Endodermal cell (in vitro differentiated cells): ENCODE measurements around the gene GRIK4. TPM values are rescaled to one million over a fixed set of nuclear protein-coding genes. Genes with fewer than 3 reads are reported as not detected.

Experiments
- DNase-seq: peaks from one replicate; pipeline ENCODE4 v3.0.0-alpha.2; 2017
- H3K27ac ChIP-seq: 2 replicates; pipeline ENCODE4 v1.5.1; 2013; ENCODE audit warnings: mild to moderate bottlenecking, low read depth, low read length, moderate library complexity
- H3K27me3 ChIP-seq: 2 replicates; pipeline ENCODE4 v1.6.1; 2013; ENCODE audit warnings: mild to moderate bottlenecking, low read length, moderate library complexity; ENCODE audit not compliant: insufficient read depth, control insufficient read depth, poor library complexity, severe bottlenecking
- H3K36me3 ChIP-seq: 2 replicates; pipeline ENCODE4 v1.7.0; 2013; ENCODE audit warnings: mild to moderate bottlenecking, low read length, moderate library complexity; ENCODE audit not compliant: control insufficient read depth, insufficient read depth
- H3K4me1 ChIP-seq: one replicate; pipeline ENCODE4 v1.7.0; 2013; ENCODE audit warnings: low read length; ENCODE audit not compliant: control insufficient read depth, insufficient read depth
- H3K4me3 ChIP-seq: 2 replicates; pipeline ENCODE4 v1.5.1; 2013; ENCODE audit warnings: mild to moderate bottlenecking, low read length, moderate library complexity
- H3K9ac ChIP-seq: 2 replicates; pipeline ENCODE4 v1.6.1; 2013; ENCODE audit warnings: mild to moderate bottlenecking, low read length, moderate library complexity; ENCODE audit not compliant: poor library complexity, severe bottlenecking; ENCODE audit errors: extremely low read depth
- H3K9me3 ChIP-seq: 2 replicates; pipeline ENCODE4 v1.6.1; 2013; ENCODE audit warnings: mild to moderate bottlenecking, low read length, moderate library complexity; ENCODE audit not compliant: control insufficient read depth
- H3K27ac Mint-ChIP-seq: 2 replicates; pipeline ENCODE4 v1.8.0; 2020; ENCODE audit warnings: mixed read lengths
- H3K27me3 Mint-ChIP-seq: 2 replicates; pipeline ENCODE4 v1.8.0; 2021; ENCODE audit warnings: mild to moderate bottlenecking, mixed read lengths; ENCODE audit not compliant: insufficient read depth
- H3K36me3 Mint-ChIP-seq: 2 replicates; pipeline ENCODE4 v1.8.0; 2020; ENCODE audit warnings: low read depth, mixed read lengths
- H3K4me1 Mint-ChIP-seq: 2 replicates; pipeline ENCODE4 v1.8.0; 2020; ENCODE audit warnings: mixed read lengths
- H3K4me3 Mint-ChIP-seq: 2 replicates; pipeline ENCODE4 v1.8.0; 2020; ENCODE audit warnings: mild to moderate bottlenecking, moderate library complexity, mixed read lengths
- H3K9me3 Mint-ChIP-seq: 2 replicates; pipeline ENCODE4 v1.8.0; 2020; ENCODE audit warnings: mild to moderate bottlenecking, mixed read lengths
- CTCF ChIP-seq: fragments of 200-600 bp; sonication (generic); conservative IDR thresholded peaks from 2 replicates; pipeline ENCODE4 v1.5.0; 2021; ENCODE audit warnings: antibody characterized with exemption, mild to moderate bottlenecking
- WGBS, 2 experiments: methylation state at CpG; one replicate each; pipeline versions ENCODE4 v1.1.5 to v1.1.7; 2013; ENCODE audit warnings: missing lambda C conversion rate in 2 of 2, mixed read lengths in 1 of 2; ENCODE audit not compliant: insufficient coverage in 1 of 2, insufficient read length in 1 of 2; 5-methylcytosine and 5-hydroxymethylcytosine counted together
- total RNA-seq, 2 donors: library from RNA; stranded (reverse); fragmentation: NEBNext Ultra II Directional in 1 of 2; extraction: Animal tissue kit (Norgen Biotek cat#: 25700) in 1 of 2; gene quantifications; 2 replicates in 1 of 2; 3 replicates in 1 of 2; pipeline ENCODE4 v1.2.1, GENCODE V29; 2021

Gene GRIK4
- total RNA-seq, 2 donors from 2014 or later, result 1.7 to 3.5 TPM

GRCh38 chr11:120524536-120525085 is 13.1 kb downstream of the GRIK4 start:
- no peaks in the 10 kb centered on the region for H3K27me3 ChIP-seq
- H3K27me3 Mint-ChIP-seq, result peaks cover 13% of the 10 kb centered on the region
- H3K9ac ChIP-seq, result no peak overlapping the region
- H3K27ac ChIP-seq, result no peak overlapping the region
- no peak for DNase-seq
- no peaks in the 10 kb centered on the region for H3K9me3 ChIP-seq
- no peaks in the 10 kb centered on the region for H3K36me3 Mint-ChIP-seq
- H3K9me3 Mint-ChIP-seq, result peaks cover 4% of the 10 kb centered on the region
- WGBS, 2 experiments, result 80 to 81% methylated on average over 5 to 9 of the region's 9 CpGs
- H3K4me1 Mint-ChIP-seq, result peaks cover 11% of the 10 kb centered on the region
- H3K27ac Mint-ChIP-seq, result no peak overlapping the region
- no peak for TF ChIP-seq CTCF
- H3K4me1 ChIP-seq, result peaks cover 9% of the 10 kb centered on the region
- no peak overlapping the region for H3K4me3 ChIP-seq
- no peaks in the 10 kb centered on the region for H3K36me3 ChIP-seq
- H3K4me3 Mint-ChIP-seq, result no peak overlapping the region

- no peaks in the 10 kb centered on the region for H3K9me3 ChIP-seq
- peaks cover 13% of the 10 kb centered on the region for H3K27me3 Mint-ChIP-seq
- H3K9me3 Mint-ChIP-seq, result peaks cover 4% of the 10 kb centered on the region
- no peak overlapping the region for H3K4me3 ChIP-seq
- H3K36me3 Mint-ChIP-seq, result no peaks in the 10 kb centered on the region
- WGBS, 2 experiments, result 78 to 87% methylated on average over 2 to 16 of the region's 16 CpGs
- no peak overlapping the region for H3K27ac ChIP-seq
- H3K4me1 ChIP-seq, result peaks cover 9% of the 10 kb centered on the region
- H3K36me3 ChIP-seq, result no peaks in the 10 kb centered on the region
- DNase-seq, result no peak
- no peak overlapping the region for H3K4me3 Mint-ChIP-seq
- no peak for TF ChIP-seq CTCF
- H3K27ac Mint-ChIP-seq, result peak overlapping the region; percentile 19
- H3K27me3 ChIP-seq, result no peaks in the 10 kb centered on the region
- H3K4me1 Mint-ChIP-seq, result peaks cover 11% of the 10 kb centered on the region
- no peak overlapping the region for H3K9ac ChIP-seq
Observed at GRCh38 chr11:120525261-120526171, 14.0 kb downstream of the GRIK4 start.

GRCh38 chr11:120526241-120526640 is 14.7 kb downstream of the GRIK4 start:
- WGBS, 2 experiments, result 94 to 96% methylated on average over 3 to 10 of the region's 10 CpGs
- no peak overlapping the region for H3K4me3 ChIP-seq
- H3K27me3 ChIP-seq, result no peaks in the 10 kb centered on the region
- no peaks in the 10 kb centered on the region for H3K9me3 ChIP-seq
- DNase-seq, result no peak
- H3K27me3 Mint-ChIP-seq, result peaks cover 13% of the 10 kb centered on the region
- H3K36me3 ChIP-seq, result no peaks in the 10 kb centered on the region
- no peaks in the 10 kb centered on the region for H3K36me3 Mint-ChIP-seq
- H3K4me1 Mint-ChIP-seq, result peaks cover 11% of the 10 kb centered on the region
- H3K4me1 ChIP-seq, result peaks cover 9% of the 10 kb centered on the region
- H3K27ac Mint-ChIP-seq, result no peak overlapping the region
- peaks cover 4% of the 10 kb centered on the region for H3K9me3 Mint-ChIP-seq
- no peak overlapping the region for H3K27ac ChIP-seq
- H3K9ac ChIP-seq, result no peak overlapping the region
- H3K4me3 Mint-ChIP-seq, result no peak overlapping the region
- TF ChIP-seq CTCF, result no peak
